IPS DF 6.9 (cell line): ENCODE results near the gene DGUOK.

Source experiments
- DNase-seq: peaks from one replicate; pipeline ENCODE4 v3.0.0-alpha.2; 2013; ENCODE audit warnings: low read depth, low spot score
- H3K27ac ChIP-seq: one replicate; pipeline ENCODE4 v1.5.1; 2013; ENCODE audit warnings: low read length, control low read depth
- H3K27me3 ChIP-seq: 2 replicates; pipeline ENCODE4 v1.6.1; 2013; ENCODE audit warnings: mild to moderate bottlenecking, low read length; ENCODE audit not compliant: control insufficient read depth, insufficient read depth
- H3K36me3 ChIP-seq: 2 replicates; pipeline ENCODE4 v1.6.1; 2013; ENCODE audit warnings: low read length; ENCODE audit not compliant: control insufficient read depth, insufficient read depth
- H3K4me1 ChIP-seq: 2 replicates; pipeline ENCODE4 v1.6.1; 2013; ENCODE audit warnings: low read length; ENCODE audit not compliant: control insufficient read depth, insufficient read depth
- H3K4me3 ChIP-seq: 2 replicates; pipeline ENCODE4 v1.5.1; 2013; ENCODE audit warnings: mild to moderate bottlenecking, low read length
- H3K9me3 ChIP-seq: 2 replicates; pipeline ENCODE4 v1.6.1; 2013; ENCODE audit warnings: low read length, inconsistent platforms; ENCODE audit not compliant: control insufficient read depth, insufficient read depth
- WGBS: extraction: QIAGEN DNeasy Blood & Tissue Kit; methylation state at CpG from one replicate; pipeline ENCODE4 v1.1.7; 2013; ENCODE audit warnings: mixed read lengths, missing lambda C conversion rate; ENCODE audit not compliant: insufficient read length, insufficient coverage; 5-methylcytosine and 5-hydroxymethylcytosine counted together

The DGUOK gene

DNA sequence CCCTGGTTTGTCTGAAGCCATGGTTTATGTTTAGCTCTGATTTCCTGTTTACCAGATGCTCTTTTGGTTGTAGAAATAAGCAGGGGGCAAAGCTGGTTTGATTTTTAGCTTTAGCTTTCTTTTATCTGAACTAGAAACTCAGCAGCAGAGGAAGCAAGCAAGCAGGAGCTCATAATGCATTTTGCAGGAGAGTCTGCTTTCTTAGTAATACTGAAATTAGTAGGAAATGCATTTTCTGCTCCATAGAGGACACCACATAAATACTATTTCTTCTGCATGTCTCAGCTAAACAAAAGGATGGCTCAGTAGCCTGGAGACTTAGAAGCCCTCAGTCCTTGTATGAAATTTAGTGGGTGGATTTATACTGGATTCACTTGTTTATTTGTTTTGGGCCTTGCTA, 23.1 kb downstream of the DGUOK start:
- peaks cover 14% of the 10 kb centered on the region; the same call in 1 of the 2 replicates for H3K36me3 ChIP-seq
- H3K27me3 ChIP-seq = no peaks in the 10 kb centered on the region
- H3K4me3 ChIP-seq = no peak overlapping the region
- H3K27ac ChIP-seq = no peak overlapping the region
- DNase-seq = no peak
- H3K4me1 ChIP-seq = no peaks in the 10 kb centered on the region
- H3K9me3 ChIP-seq = no peaks in the 10 kb centered on the region

DNA sequence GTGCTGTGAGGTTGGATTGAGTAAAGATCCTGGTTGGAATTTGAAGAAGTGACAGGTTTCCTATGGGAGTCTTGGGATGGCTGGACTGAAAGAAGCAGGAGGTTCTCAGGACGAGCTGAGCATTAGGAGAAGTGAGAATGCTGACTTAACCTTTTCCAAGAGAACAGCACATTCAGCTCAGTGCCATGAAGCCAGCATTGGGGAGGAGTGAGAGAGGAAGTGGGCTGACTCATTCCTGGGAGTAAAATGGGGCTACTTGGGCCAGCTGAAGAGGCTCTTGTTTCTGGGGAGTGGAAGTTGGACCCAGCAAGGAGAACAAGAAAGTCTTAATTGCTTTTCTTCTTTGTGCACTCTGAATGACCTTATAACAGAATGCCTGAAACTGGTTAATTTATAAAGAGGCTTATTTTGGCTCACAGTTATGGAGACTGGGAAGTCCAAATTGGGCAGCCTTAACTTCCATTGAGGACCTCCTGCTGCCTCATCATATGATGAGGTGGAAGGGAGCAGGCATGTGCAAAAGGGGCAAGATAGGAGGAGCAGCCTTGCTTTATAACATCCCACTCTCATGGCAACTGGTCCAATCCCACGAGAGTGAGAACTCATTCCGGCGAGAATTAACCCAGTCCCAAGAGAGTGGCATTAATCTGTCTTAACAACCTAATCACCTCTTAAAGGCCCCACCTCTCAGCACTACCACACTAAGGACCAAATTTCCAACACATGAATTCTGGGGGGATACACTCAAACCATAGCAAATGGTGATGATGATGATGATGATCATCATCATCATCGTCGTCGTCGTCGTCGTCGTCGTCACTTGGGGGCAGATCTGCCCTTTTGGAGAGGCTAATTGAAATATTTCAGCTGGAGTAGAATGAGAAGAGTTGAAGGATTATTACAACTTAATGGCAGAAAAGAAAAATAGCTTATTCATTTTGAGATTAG, 26.1 kb downstream of the DGUOK start:
- Histone ChIP-seq H3K9me3 (no peaks in the 10 kb centered on the region), H3K27ac (no peak overlapping the region), H3K36me3 (peaks cover 10% of the 10 kb centered on the region; the same call in 1 of the 2 replicates), H3K27me3 (no peaks in the 10 kb centered on the region), H3K4me3 (no peak overlapping the region), H3K4me1 (no peaks in the 10 kb centered on the region)
- no CpG with 5 or more reads among the region's 12 CpGs for WGBS
- DNase-seq = no peak

DNA sequence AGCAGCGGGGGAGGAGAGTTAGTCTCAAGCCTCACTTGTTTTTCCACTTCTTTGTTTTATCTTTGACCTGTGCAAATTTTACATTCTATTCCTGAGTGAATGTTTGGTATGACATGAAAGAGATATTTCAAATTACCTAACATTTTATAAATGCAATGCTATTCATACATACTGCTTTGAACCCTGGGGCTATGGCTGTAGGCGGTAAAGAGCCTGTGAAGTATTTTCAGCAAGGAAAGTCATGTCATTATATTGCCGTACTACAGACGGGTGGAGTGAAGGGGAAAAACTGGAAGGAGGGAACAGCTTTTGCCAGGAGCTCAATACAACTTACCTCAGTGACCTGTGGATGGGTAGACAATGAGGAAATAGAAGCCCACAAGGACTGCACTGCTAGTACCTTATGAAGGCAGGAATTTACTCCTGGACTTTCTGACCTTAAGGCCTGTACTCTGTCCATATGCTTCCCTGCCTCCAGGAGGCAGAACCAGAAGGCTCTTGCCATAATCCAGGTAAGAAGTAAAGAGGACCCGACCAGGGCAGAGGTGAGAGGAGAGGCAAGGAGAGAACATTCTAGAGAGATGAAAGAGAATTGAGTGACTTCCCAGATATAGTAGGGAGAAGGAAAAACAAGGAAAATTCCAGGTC, 29.7 kb downstream of the DGUOK start:
- WGBS = no CpG with 5 or more reads among the region's 5 CpGs
- peaks cover 9% of the 10 kb centered on the region; the same call in 1 of the 2 replicates for H3K36me3 ChIP-seq

DNA sequence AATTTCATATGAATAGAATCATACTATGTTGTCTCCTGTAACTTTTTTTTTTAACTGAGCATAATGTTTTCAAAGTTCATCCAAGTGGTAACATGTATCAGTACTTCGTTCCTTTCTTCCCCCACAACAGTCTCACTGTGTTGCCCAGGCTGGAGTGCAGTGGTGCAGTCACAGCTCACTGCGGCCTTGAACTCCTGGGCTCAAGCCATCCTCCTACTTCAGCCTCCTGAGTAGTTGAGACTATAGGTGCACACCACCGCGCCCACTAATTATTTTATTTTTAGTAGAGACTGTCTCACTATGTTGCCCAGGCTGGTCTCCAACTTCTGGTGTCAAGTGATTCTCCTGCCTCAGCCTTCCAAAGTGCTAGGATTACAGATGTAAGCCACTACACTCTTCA, 34.6 kb downstream of the DGUOK start:
- no peak overlapping the region for H3K27ac ChIP-seq
- no peak for DNase-seq
- no peaks in the 10 kb centered on the region for H3K9me3 ChIP-seq
- H3K27me3 ChIP-seq = no peaks in the 10 kb centered on the region
- H3K36me3 ChIP-seq = peaks cover 2% of the 10 kb centered on the region; the same call in 1 of the 2 replicates
- WGBS = no CpG with 5 or more reads among the region's 4 CpGs
- H3K4me3 ChIP-seq = no peak overlapping the region
- no peaks in the 10 kb centered on the region for H3K4me1 ChIP-seq

More for the DNA sequence above, 29.7 kb downstream of the DGUOK start:
- H3K9me3 ChIP-seq = no peaks in the 10 kb centered on the region
- H3K4me3 ChIP-seq = no peak overlapping the region
- no peak for DNase-seq
- no peak overlapping the region for H3K27ac ChIP-seq
- no peaks in the 10 kb centered on the region for H3K27me3 ChIP-seq
- no peaks in the 10 kb centered on the region for H3K4me1 ChIP-seq

DNA sequence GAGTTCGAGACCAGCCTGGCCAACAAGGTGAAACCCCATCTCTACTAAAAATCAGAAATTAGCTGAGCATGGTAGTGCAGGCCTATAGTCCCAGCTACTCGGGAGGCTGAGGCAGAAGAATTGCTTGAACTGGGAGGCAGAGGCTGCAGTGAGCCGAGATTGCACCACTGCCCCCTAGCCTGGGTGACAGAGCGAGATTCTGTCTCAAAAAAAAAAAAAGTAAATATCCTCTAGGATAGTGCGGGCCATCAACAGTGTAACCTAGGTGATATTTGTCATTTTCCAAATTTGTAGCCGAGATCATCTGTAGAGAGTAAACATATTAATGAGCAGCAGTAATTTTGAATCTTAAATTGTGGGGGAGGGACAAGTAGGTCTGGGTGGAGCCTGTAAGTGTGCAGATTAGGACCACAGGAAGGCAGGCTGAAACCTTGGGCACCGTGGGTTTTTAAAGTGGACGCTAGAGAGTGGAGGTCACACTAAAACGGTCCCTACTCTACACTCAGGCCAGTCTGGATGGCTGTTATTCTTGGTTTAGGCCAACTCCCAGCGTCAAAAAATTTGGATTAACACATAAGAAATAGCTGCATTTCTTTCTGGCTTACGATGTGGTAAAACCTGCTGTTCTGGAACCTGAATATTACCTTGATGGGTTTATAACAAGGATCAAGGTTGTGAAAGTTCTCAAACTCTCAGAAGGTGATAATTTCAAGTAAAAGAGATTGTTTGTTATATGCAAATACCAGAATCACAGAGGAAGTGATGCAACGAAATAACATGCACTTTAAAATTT, 35.3 kb downstream of the DGUOK start:
- no CpG with 5 or more reads among the region's 12 CpGs for WGBS

DNA sequence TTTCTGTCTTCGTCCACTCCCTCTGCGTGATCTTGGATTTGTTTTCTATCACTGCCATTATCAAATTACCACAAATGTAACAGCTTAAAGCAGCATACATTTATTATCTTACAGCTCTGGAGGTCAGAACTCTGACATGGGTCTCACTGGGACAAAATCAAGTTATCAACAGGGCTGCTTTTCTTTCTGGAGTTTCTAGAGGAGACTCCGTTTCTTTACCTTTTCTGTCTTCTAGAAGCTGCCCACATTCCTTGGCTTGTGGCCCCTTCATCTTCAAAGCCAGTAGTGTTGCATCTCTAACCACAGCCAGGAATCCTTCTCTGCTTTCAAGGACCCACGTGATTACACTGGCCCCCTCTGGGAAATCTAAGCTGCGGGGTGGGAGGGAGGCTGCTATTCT, 36.1 kb downstream of the DGUOK start:
- H3K27ac ChIP-seq = no peak overlapping the region

More for the DNA sequence above, 35.3 kb downstream of the DGUOK start:
- no peaks in the 10 kb centered on the region for H3K9me3 ChIP-seq
- H3K27me3 ChIP-seq = no peaks in the 10 kb centered on the region
- no peak overlapping the region for H3K27ac ChIP-seq
- no peak overlapping the region for H3K4me3 ChIP-seq
- peaks cover 2% of the 10 kb centered on the region; the same call in 1 of the 2 replicates for H3K36me3 ChIP-seq
- no peaks in the 10 kb centered on the region for H3K4me1 ChIP-seq
- no peak for DNase-seq

DNA sequence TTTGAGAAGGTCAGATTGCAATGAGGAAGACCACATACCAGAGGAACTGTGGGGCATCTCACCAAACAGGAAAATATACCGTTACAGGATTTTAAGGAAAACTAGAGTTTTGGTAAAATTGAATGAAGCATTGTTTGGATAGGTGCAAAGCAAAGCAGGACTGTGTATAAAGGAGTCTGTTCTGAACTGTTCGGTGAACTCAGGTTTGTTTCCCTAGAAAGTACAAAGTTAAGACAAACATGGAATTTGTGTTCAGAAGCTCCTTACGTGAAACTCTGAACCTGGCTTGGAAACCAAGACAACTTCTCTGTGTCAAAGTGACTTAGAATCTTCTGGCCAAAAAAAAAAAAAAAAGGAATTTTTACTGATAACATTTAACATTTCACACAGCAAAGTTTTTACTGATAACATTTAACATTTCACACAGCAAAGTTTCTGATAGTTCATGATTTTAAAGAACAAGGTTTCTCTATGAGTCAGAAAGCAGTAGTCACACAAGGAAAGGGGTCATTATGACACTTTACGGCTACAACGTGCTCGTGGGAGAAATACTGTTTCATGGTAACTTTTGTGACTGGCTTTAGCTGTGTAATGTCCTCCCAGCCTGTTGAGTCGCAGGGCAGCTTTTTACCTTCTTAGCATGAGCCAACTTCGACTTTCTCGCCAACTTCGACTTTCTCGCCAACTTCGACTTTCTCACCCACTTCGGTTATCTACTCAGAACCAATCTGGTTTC, 36.9 kb downstream of the DGUOK start:
- H3K27ac ChIP-seq = no peak overlapping the region
- no peak for DNase-seq
- WGBS = 100% methylated on average over 6 of the region's 13 CpGs

More for the DNA sequence above, 36.1 kb downstream of the DGUOK start:
- no peaks in the 10 kb centered on the region for H3K27me3 ChIP-seq
- no peak overlapping the region for H3K4me3 ChIP-seq
- H3K36me3 ChIP-seq = peaks cover 2% of the 10 kb centered on the region; the same call in 1 of the 2 replicates
- WGBS = no CpG with 5 or more reads among the region's 5 CpGs
- H3K4me1 ChIP-seq = no peaks in the 10 kb centered on the region
- H3K9me3 ChIP-seq = no peaks in the 10 kb centered on the region
- no peak for DNase-seq

DNA sequence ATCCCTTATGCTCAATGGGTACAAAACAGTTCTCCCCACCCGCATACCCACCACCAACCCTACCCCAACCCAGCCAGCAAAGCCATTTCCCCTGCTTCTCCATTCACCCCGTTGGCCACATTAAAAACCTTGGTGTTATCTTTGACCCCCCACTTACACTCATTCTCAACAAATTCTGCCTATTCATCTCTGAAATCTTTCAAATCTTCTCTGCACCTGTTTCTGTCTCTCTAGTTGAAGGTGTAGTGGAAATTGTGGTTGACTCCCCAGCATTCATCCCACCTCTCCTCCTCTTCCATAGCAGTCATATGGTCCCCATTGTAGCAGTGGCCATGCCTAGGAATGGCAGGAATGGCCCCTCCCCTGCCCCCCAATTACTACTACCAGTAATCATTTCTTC, 37.5 kb downstream of the DGUOK start:
- no peaks in the 10 kb centered on the region for H3K36me3 ChIP-seq
- no peak overlapping the region for H3K4me3 ChIP-seq
- no peak overlapping the region for H3K27ac ChIP-seq
- no peaks in the 10 kb centered on the region for H3K27me3 ChIP-seq
- no peaks in the 10 kb centered on the region for H3K9me3 ChIP-seq
- no peak for DNase-seq
- WGBS = no CpG with 5 or more reads among the region's 2 CpGs
- no peaks in the 10 kb centered on the region for H3K4me1 ChIP-seq

More for the DNA sequence above, 36.9 kb downstream of the DGUOK start:
- Histone ChIP-seq H3K9me3 (no peaks in the 10 kb centered on the region), H3K36me3 (peaks cover 2% of the 10 kb centered on the region; the same call in 1 of the 2 replicates), H3K27me3 (no peaks in the 10 kb centered on the region), H3K4me1 (no peaks in the 10 kb centered on the region), H3K4me3 (no peak overlapping the region)

DNA sequence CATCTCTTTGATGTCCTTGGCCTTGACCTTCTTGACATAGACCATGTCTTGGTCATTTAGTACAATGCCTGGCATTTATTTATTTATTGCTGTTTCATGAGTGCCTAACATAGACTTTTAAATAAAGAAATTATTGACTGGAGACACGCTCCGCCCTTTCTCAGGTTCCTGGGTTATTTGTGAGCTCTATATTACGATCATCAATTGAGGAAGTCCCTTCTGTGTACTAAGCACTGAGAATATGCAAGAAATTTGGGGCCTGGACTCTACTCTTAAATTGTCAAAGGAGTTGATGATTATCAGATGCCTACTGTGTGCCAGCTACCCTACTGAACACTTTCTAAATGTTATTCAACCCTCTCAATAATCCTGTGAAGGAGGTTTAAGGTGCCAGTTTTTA, 38.4 kb downstream of the DGUOK start:
- no peaks in the 10 kb centered on the region for H3K4me1 ChIP-seq
- H3K36me3 ChIP-seq = no peaks in the 10 kb centered on the region
- WGBS = no CpG with 5 or more reads among the region's 3 CpGs
- DNase-seq = no peak
- no peak overlapping the region for H3K4me3 ChIP-seq
- H3K27me3 ChIP-seq = no peaks in the 10 kb centered on the region
- H3K27ac ChIP-seq = no peak overlapping the region
- H3K9me3 ChIP-seq = no peaks in the 10 kb centered on the region
